Mucosa of descending colon (tissue), 3 donors: ENCODE results near the gene LIMD2. TPM values are rescaled to one million over a fixed set of nuclear protein-coding genes. Genes with fewer than 3 reads are reported as not detected.

Experiments
- ATAC-seq: fragments of 200-7000 bp; cut with Tn5 transposase; one replicate; pipeline ENCODE4 v1.9.1; 2020; ENCODE audit warnings: mild to moderate bottlenecking, moderate library complexity
- DNase-seq, 3 donors: peaks; one replicate each; pipeline ENCODE4 v3.0.0-alpha.2; 2020
- H3K36me3 ChIP-seq: fragments of 200-600 bp; one replicate; pipeline ENCODE4 v1.8.0; 2021; ENCODE audit warnings: low read depth, mild to moderate bottlenecking
- H3K4me1 ChIP-seq: fragments of 200-600 bp; one replicate; pipeline ENCODE4 v1.8.0; 2021; ENCODE audit warnings: low read depth, mild to moderate bottlenecking
- H3K4me3 ChIP-seq: fragments of 200-600 bp; one replicate; pipeline ENCODE4 v1.8.0; 2021; ENCODE audit warnings: mild to moderate bottlenecking
- H3K9me3 ChIP-seq: fragments of 200-600 bp; one replicate; pipeline ENCODE4 v1.8.0; 2021; ENCODE audit warnings: mild to moderate bottlenecking
- CTCF ChIP-seq: fragments of 200-600 bp; IDR thresholded peaks from one replicate; pipeline ENCODE4 v1.8.0; 2022; ENCODE audit warnings: antibody characterized with exemption, mild to moderate bottlenecking
- intact Hi-C, 2 donors: fragments of 100-400 bp; cut with DNase I in 1 of 2; cut with micrococcal nuclease in 1 of 2; formaldehyde crosslinking; loops; one replicate each; pipeline versions ENCODE4 v1.11.0 to v1.11.1; 2022; cut with DNase I, micrococcal nuclease
- total RNA-seq, 3 donors: library from RNA; stranded (reverse); fragmentation: NEBNext Ultra II Directional in 2 of 3; extraction: Animal tissue kit (Norgen Biotek cat#: 25700) in 2 of 3; gene quantifications; one replicate each; pipeline versions ENCODE4 v1.2.1 to v1.2.4, GENCODE V29; 2021 to 2023
- donor health status: DM: no; HTN: no; CAD: no; lungs with moderate emphysema.
- donor health status: DM: no; HTN: no; CAD: no.
- donor health status: DM: no; HTN: yes; CAD: no.

Gene LIMD2
- total RNA-seq, 3 donors from 2014 or later: 5.6 to 13.2 (median 8.4) TPM

DNA sequence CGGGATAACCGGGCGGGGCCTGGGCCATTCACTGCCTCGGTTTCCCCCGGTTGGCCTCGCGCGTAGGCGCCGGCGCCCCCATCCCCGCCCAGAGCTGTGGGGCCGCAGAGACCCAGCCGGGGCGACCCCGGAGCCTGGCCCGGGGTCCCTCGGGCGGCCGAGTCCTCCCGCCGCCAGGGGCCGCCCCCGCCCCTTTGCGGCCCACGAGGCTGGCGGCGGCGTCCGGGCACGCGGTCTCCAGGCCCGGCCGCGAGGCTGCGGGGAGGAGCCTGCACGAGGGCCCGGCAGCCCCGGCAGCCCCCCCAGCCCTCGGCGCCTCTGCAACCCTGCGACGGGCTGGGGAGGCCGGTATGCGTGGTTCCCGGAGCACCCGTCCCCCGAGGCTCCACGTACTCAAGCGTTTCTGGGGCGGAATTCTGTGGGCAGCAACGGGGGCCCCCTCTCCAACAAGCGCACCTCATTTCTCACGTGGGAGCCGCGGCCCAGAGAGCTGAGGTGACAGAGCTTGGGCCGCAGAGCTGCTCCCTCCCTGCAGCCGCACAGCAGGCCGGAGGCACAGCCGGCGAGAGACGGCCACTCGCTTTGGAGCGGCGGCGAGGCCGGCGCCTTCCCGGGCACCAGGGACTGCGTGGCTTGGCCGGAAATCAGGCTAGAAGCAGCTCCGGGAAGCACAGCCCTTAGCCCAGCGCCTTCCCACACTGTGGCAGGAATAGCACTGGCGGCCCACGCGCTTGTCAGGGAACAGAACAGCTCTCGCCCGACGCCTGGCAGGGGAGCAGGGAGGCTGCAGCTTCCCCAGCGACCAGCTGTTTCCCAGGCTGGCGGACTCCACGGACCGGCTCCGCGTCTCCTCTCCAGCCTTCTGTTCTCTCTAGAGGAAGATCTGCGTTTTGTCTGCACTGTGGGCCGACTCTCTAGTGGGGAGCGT is 867 bp upstream of the LIMD2 start:
- TF ChIP-seq CTCF: no peak
- ATAC-seq: peak; percentile 19
- Histone ChIP-seq H3K4me3 (peak overlapping the region; percentile 34), H3K36me3 (no peaks in the 10 kb centered on the region), H3K9me3 (no peaks in the 10 kb centered on the region), H3K4me1 (peaks cover 19% of the 10 kb centered on the region)
- peak in 2 of 3 donors; percentile 49 to 76 for DNase-seq
- intact Hi-C loops: no loop called here

DNA sequence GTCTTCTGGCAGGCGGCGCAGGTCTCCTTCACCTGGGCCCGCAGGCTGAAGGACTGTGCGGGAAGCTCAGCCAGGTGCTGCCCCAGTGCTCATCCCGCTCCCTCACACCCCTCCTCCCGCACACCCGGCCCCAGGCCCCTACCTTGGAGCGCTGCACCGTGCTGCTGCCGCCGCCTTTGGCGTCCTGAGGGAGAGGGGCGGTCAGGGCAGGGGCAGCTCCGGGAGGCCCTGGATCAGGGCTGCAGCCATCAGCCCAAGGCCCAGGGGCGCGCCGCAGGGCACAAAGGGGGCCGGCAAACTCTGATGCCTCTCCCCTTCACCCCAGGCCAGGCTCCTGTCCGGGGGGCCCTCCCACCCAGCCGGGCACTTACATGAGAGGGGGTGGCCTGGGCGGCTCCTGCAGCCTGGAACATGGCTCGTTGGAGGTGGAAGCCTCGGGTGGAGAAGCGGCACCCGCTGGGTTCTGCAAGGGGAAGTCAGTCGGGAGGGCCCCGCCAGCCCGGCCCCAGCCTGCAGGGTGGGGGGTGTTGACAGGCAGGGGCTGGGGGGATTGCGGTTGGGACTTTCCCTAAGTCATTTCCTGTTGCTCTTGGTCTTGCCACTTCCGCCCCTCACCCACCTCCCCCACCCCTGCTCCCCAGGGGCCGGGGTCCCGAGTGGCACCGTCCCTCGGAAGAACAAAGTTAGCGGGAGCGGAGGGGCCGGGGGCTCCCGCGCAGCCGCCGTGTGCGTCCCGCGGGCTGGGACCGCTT is 863 bp downstream of the LIMD2 start:
- Histone ChIP-seq H3K4me1 (peaks cover 19% of the 10 kb centered on the region), H3K36me3 (no peaks in the 10 kb centered on the region), H3K9me3 (no peaks in the 10 kb centered on the region), H3K4me3 (peak overlapping the region; percentile 34)
- DNase-seq (peak; percentile 69 to 92 (median 76)), ATAC-seq (peak; percentile 53)
- no peak for TF ChIP-seq CTCF
- intact Hi-C loops: no loop called here

DNA sequence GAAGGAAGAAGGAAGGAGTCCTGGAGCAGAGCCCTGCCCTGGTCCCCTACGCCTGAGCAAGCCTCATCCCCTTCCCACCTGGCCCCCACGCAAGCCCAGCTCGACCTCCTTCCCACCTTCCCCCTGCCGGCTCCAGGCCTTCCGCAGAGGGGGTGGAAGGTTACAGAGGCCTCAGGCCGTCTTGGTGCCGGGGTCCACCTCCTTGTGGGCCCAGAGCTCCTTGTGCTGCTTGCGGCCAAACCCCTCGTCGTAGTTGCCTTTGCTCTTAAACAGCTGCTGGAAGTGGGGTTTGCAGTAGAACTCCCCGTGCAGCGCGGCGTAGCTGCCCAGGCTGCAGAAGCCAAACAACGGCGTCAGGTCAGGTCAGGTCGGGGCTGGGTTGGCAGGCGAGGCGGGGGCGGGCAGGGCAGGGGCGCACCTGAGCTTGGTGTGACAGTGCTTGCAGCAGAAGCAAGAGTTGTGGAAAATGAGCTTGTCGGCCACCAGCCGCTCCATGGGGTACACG is 1.5 kb downstream of the LIMD2 start:
- Histone ChIP-seq H3K4me3 (peak overlapping the region; percentile 34), H3K4me1 (peaks cover 19% of the 10 kb centered on the region), H3K36me3 (no peaks in the 10 kb centered on the region), H3K9me3 (no peaks in the 10 kb centered on the region)
- ATAC-seq: peak; percentile 3
- TF ChIP-seq CTCF: no peak
- intact Hi-C loops: no loop called here
- DNase-seq: peak in 1 of 3 donors; percentile 50

DNA sequence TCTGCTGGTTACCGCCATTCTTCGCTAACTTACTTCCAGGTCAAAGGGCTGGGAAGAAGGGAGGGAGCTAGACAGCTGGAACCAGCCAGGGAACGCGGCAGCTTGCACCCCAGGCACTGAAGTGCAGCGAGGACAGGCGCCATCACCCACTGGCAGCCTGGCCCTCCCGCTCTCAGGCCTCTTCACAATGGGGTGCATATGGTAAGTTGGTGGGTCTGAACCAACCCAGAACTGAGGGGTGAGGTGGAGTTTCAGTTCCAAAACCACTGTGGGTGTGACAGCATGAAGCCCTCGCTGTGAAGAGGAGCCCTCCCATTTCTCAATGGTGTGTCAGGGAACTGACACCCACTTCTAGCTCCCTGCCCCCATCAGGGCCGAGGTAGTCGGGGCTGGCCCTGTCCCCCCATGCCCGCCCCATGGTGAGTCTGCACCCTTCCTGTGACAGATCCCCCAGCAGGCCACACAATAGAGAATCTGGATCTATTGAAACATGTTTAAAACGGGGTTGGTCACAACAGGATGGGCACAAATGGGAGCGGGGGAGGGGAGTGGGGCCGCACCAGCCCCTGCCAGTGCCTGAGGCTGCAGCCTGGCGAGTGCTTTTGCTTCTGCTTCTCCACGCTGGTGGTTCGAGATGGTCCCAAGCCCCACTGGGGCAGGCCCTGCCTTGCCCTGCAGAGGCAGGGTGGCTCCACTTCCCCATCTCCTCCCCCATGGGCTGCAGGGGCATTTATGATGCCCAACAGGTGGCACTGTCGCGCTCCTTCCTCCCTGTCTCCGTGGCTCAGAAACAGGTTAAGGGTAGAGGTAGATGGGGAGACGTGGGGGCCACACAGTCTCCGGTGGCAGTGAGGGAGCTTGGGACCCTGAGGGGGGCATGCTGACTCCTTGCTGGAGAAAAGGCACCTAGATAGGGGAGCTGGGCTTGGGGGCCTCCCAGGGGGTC is 2.3 kb downstream of the LIMD2 start:
- peak; percentile 79 to 90 (median 85) for DNase-seq
- Histone ChIP-seq H3K4me3 (no peak overlapping the region), H3K4me1 (peaks cover 19% of the 10 kb centered on the region), H3K36me3 (no peaks in the 10 kb centered on the region), H3K9me3 (no peaks in the 10 kb centered on the region)
- ATAC-seq: peak; percentile 66
- TF ChIP-seq CTCF: peak; percentile 63
- intact Hi-C loops: no loop called here
